NCI-H2081 (cell line): Measurements from ENCODE around the gene PKD1.

Source experiments
- DNase-seq, 2 experiments: peaks; one replicate each; lab custom pipeline; 2025; lab: John Stamatoyannopoulos, UW

The PKD1 gene

DNA sequence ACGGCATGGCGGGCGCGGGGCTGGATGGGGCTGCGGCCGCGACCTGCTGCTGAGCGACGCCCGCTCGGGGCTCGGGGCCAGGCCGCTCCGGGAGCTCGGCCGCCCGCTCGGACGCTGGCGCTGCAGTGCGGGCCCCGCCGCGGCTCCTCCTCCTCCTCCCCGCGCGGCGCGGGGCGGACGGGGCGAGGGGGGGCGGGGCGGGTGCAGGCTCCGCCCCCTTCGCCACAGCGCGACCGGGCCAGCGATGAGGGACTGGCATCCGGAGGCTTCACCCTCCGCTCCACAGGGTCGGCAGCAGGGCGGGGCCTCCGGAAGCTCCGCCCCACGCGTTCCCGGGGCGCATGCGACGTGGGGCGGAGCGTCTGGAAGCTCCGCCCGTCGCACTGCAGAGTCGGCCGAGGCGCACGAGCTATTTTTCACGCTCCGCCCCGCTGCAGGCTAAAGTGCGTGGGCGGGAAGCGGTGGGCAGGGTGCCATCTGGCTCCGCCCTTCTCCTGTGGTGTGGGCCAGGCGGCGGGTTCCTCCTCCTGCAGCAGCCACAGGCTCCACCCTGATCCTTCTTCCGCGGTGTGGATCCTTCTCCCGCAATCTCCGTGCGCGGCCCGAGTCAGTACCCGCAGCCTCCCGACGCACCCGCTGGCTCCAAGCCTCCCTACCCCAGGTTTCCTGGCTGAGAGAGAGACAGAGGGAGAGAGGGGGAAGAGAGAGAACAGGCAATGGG, at the start of gene PKD1:
Gene PKD1, minus strand, starts transcription at position 129 of the 721 bp plus-strand sequence. CDS start 209 bp downstream, outside the sequence.
- peak; percentile 82 to 86 for DNase-seq

- DNase-seq: no peak
Observed at GRCh38 chr16:2184962-2185361, 49.3 kb upstream of the PKD1 start.

DNA sequence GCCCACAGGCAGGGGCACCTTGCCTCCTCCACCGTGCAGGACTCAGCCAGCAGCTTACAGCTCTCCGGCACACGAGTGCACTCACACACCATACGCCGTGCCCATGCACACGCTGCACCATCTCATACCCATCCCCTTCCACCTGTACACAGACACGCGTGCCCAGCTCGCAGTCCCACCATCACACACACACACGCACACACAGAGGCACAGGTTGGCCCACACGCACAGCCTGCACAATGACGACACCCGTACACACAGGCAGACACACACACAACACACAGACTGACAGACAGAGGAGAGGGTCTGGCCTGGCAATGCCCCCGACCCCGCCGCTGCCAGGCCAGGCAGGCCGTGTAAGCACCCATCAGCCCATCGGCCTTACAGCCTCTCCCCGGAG, 48.6 kb upstream of the PKD1 start:
- DNase-seq: no peak

- DNase-seq: no peak
Observed at GRCh38 chr16:2183671-2184070, 48.0 kb upstream of the PKD1 start.

DNA sequence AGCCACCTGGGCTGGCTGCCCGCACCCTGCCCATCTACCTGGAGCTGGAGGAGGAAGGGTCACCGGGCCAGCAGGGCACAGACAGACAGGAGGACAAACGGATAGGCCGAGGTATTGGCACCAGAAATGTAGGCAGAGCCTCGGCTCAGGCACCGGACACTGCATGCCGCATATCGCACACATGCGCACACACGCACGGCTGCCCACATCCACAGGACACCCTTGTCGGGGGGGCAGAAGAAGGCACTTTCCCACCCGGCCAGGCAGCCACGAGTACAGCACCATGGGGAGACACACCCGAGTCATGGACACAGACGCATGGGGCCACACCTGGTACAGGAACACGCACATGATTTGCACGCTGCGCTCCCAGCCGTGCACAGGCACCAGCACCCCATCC, 46.3 kb upstream of the PKD1 start:
- no peak for DNase-seq

DNA sequence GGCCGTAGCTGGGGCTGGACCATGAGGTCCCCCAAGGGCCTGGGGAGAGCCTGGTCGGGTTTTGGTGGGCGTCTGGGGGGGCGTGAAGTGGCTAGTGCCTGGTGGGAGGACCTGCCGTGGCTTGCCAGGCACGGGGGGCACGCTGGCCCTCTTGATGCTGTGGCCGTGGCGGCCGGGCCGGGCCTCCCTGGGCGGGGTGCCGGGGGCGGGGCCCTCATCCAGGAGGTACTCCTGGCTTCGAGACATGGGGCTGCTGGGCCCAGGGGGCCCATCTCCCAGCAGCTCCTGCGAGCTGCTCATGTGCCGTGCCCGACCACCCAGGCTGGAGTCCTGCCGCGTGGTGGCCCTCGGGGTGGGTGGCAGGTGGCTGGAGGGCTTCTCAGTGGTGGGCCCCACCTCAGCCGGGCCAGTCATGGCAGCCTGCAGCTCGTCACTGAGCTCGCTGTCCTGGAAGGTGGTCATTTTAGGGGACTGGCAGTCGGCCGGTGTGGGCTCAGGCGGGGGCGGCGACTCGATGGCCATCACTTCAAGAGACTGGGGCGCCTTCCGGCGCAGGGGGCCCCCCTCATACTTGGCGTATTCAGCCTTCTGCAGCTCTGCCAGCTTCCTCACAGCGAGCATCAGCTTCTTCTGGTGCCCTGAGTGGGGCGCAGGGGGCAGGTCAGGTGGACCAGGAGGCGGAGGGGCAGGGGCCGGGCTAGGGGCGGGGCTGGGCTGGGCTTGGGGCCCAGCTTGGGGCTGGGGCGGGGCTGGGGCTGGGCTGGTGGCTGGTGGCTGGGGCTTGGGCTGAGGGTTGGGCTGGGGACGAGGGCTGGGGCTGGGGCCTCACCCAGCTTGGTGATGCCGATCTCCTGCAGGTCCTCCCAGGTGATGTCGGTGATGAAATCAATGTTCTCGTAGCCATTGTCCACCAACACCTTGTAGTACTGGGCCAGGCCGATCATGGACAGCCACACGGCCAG, 45.5 kb upstream of the PKD1 start:
- no peak for DNase-seq

- no peak for DNase-seq
Observed at GRCh38 chr16:2180461-2180860, 44.8 kb upstream of the PKD1 start.

GRCh38 chr16:2179576-2179975, 43.9 kb upstream of the PKD1 start:
- DNase-seq: no peak

DNA sequence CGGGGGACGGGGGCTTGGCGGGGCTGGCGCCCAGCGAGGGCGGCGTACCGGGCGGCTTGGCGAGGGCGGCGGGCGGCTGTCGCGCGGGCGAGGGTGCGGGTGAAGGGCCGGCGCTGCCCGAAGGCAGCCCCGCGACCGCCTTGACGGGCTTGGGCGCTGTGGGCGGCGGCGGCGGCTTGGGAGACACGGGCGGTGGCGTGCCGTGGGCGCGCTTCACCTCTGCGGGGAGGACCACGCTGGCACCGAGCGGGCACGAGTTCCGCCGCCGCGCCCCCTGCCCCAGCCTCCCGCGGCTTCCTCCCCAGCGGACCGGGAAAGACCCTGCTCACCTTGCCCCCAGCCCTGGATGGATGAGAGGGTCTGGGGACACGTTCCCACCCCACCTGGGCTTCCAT, 43.4 kb upstream of the PKD1 start:
- DNase-seq: no peak

- peak in 1 of 2 experiments; percentile 7 for DNase-seq
Observed at GRCh38 chr16:2178321-2179106, 42.8 kb upstream of the PKD1 start.

GRCh38 chr16:2177561-2177960, 41.9 kb upstream of the PKD1 start:
- DNase-seq: no peak

DNA sequence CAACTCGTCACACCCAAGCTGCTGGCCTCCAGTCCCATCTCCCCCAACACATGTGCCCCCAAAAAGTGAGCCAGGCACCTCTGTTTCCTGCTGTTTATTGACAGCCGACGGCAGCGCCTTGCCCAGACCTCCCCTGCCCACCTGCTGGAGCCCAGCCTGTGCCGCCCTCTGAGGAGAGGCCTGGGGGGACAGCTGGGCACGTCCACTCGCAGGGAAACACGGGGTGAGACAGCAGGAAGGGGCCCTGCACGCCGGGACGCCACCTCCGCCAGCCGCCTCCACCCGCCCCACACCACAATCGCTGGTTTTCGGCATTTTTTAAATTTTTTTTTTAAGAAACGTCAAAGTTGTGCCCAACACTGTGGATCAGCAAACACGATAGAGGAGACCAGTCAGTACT, 41.4 kb upstream of the PKD1 start:
- DNase-seq: no peak

GRCh38 chr16:2176047-2176446, 40.3 kb upstream of the PKD1 start:
- DNase-seq: no peak

GRCh38 chr16:2175454-2175853, 39.8 kb upstream of the PKD1 start:
- DNase-seq: no peak

GRCh38 chr16:2174396-2175131, 38.9 kb upstream of the PKD1 start:
- peak; percentile 45 to 77 for DNase-seq

DNA sequence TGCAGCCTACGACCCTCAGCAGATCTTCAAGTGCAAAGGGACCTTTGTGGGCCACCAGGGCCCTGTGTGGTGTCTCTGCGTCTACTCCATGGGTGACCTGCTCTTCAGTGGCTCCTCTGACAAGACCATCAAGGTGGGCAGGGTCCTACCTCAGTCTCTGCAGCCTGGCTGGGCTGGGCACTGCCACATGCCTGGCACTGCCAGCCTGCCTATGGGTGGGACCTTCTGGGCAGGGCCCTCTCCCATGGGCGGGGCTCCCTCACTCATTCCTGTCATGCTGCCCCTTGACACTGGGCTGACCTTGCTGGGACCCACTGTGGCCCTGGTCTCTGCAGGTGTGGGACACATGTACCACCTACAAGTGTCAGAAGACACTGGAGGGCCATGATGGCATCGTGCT, 38.2 kb upstream of the PKD1 start:
- DNase-seq: no peak

GRCh38 chr16:2173366-2173765, 37.7 kb upstream of the PKD1 start:
- no peak for DNase-seq

GRCh38 chr16:2172688-2173335, 37.1 kb upstream of the PKD1 start:
- no peak for DNase-seq

GRCh38 chr16:2171601-2172178, 36.0 kb upstream of the PKD1 start:
- DNase-seq: no peak

DNA sequence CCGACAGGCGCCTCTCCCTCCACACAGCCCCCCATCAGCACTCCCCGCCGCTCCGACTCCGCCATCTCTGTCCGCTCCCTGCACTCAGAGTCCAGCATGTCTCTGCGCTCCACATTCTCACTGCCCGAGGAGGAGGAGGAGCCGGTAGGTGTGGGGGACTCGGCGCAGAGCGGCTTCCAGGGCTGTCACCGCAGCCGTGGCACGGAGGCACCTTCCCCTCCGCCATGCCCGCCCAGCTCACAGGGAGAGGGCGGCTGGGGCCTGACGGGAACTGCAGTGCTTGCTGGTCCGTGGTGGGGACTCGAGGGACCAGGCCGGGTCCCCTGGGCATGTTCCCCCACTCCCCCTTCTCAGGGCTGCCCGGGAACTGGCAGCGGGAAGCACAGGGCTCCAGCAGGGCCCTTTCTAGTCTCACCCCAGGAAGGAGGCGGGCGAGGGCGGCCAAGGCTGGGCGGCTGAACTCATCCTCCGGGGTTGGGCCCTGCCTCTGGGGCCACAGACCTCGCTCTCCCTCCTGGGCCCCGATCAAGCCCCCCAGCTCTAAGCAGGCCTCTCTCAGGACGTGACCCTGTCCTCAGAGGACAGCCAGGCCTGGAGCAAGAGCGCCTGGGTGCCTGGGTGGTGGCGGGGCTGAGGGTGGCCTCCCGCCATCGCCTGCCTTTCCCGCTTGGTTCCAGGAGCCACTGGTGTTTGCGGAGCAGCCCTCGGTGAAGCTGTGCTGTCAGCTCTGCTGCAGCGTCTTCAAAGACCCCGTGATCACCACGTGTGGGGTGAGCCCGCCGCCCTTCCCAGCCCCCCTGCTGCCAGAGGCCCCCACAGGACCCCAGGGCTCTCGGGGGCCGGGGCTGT, 35.1 kb upstream of the PKD1 start:
- no peak for DNase-seq
